ENCODE results near the gene RASSF4.

The RASSF4 gene

GRCh38 chr10:44983066-44983894, 23.7 kb downstream of the RASSF4 start:
- DNase-seq (ENCODE audit: extremely low read depth, low read depth) = no peak
- no peak overlapping the region for H3K4me3 ChIP-seq (replicated peaks; ENCODE audit: low read depth, low read length)
- TF ChIP-seq, protein P1, sequence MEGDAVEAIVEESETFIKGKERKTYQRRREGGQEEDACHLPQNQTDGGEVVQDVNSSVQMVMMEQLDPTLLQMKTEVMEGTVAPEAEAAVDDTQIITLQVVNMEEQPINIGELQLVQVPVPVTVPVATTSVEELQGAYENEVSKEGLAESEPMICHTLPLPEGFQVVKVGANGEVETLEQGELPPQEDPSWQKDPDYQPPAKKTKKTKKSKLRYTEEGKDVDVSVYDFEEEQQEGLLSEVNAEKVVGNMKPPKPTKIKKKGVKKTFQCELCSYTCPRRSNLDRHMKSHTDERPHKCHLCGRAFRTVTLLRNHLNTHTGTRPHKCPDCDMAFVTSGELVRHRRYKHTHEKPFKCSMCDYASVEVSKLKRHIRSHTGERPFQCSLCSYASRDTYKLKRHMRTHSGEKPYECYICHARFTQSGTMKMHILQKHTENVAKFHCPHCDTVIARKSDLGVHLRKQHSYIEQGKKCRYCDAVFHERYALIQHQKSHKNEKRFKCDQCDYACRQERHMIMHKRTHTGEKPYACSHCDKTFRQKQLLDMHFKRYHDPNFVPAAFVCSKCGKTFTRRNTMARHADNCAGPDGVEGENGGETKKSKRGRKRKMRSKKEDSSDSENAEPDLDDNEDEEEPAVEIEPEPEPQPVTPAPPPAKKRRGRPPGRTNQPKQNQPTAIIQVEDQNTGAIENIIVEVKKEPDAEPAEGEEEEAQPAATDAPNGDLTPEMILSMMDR (IDR thresholded peaks at IDR 0.05; ENCODE audit: low read depth, low read length, missing control alignments) = no peak

DNA sequence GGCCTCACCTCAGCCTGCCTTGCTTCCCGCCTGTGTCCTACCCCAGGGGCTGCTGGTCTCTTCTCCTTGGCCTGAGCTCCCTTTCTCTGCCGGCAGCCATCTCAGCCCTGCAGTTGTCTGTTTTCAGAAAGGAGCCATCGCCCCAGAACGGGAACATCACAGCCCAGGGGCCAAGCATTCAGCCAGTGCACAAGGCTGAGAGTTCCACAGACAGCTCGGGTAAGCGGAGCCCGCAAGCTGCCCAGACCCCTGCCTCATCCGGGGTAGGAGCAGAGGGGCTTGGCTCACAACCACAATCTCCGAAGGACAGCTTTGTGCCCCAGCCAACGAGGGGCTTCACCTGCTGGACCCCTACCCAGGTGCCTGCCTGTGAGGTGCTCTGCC, 24.3 kb downstream of the RASSF4 start:
- H3K4me3 ChIP-seq (replicated peaks; ENCODE audit: low read depth, low read length) = no peak overlapping the region
- no peak for DNase-seq (ENCODE audit: extremely low read depth, low read depth)
- TF ChIP-seq, protein P1 (IDR thresholded peaks at IDR 0.05; ENCODE audit: low read depth, low read length, missing control alignments) = no peak

- no peak overlapping the region for H3K4me3 ChIP-seq (replicated peaks; ENCODE audit: low read depth, low read length)
- DNase-seq (ENCODE audit: extremely low read depth, low read depth) = no peak
- TF ChIP-seq, protein P1 (IDR thresholded peaks at IDR 0.05; ENCODE audit: low read depth, low read length, missing control alignments) = no peak
These were observed 25.1 kb downstream of the RASSF4 start for GRCh38 chr10:44984671-44985101.

DNA sequence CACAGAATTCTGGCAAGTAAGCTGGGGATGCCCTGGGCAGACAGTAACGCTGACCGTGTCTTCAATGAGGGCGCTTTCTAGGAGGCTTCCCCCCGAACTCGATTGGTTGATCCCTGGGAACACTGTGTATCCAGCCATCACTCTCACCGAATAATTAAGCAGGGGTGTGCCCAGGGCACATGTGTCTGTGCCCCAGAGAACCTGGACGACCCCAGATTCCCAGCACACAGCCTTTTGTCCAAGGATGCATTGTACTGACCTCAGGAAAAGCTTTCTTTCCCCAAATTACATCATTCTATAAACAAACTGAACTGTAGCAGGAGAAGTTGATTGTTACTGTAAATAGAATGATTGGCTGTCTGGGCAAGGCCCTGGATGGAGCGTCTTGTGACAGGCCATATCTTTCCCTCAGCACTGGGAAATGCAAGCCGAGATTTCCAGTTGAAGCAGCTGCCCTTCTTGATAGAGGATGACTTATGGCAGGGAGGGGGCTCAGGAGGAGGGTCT, 25.6 kb downstream of the RASSF4 start:
- TF ChIP-seq, protein P1 (IDR thresholded peaks at IDR 0.05; ENCODE audit: low read depth, low read length, missing control alignments) = no peak
- DNase-seq (ENCODE audit: extremely low read depth, low read depth) = no peak

GRCh38 chr10:44986179-44986578, 26.6 kb downstream of the RASSF4 start:
- no peak for DNase-seq (ENCODE audit: extremely low read depth, low read depth)
- no peak overlapping the region for H3K4me3 ChIP-seq (replicated peaks; ENCODE audit: low read depth, low read length)
- TF ChIP-seq, protein P1 (IDR thresholded peaks at IDR 0.05; ENCODE audit: low read depth, low read length, missing control alignments) = no peak

More for the DNA sequence above, 25.6 kb downstream of the RASSF4 start:
- H3K4me3 ChIP-seq (replicated peaks; ENCODE audit: low read depth, low read length) = no peak overlapping the region

- DNase-seq (ENCODE audit: extremely low read depth, low read depth) = no peak
- H3K4me3 ChIP-seq (replicated peaks; ENCODE audit: low read depth, low read length) = no peak overlapping the region
- TF ChIP-seq, protein P1 (IDR thresholded peaks at IDR 0.05; ENCODE audit: low read depth, low read length, missing control alignments) = no peak
These were observed 27.1 kb downstream of the RASSF4 start for GRCh38 chr10:44986670-44987069.

Data from HFF-Myc (cell line).